GM19099 (cell line): Measurements from ENCODE around the gene NDUFA12.

Source experiments
- POLR2A ChIP-seq: IDR thresholded peaks from 3 replicates; pipeline ENCODE4 v1.6.1; 2011; ENCODE audit warnings: low read depth; ENCODE audit not compliant: insufficient read length; ENCODE audit errors: extremely low read depth

Gene NDUFA12

DNA sequence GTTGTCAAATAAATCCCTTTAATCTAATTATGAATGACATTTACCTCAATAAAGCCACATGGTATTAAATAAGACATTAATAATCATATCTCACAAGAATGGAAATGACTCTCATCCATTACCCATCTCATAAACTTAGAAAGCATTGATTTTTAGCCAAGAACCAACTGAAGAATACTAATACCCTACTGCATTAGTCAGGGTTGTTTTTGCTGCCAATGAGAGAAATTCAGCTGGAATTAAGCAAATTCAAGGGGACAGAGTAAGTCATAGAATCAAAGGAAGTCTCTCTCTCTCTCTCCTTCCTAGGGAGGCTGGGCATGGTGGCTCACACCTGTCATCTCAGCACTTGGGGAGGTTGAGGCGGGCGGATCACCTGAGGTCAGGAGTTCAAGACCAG, 41.6 kb downstream of the NDUFA12 start:
- no peak for TF ChIP-seq POLR2A

DNA sequence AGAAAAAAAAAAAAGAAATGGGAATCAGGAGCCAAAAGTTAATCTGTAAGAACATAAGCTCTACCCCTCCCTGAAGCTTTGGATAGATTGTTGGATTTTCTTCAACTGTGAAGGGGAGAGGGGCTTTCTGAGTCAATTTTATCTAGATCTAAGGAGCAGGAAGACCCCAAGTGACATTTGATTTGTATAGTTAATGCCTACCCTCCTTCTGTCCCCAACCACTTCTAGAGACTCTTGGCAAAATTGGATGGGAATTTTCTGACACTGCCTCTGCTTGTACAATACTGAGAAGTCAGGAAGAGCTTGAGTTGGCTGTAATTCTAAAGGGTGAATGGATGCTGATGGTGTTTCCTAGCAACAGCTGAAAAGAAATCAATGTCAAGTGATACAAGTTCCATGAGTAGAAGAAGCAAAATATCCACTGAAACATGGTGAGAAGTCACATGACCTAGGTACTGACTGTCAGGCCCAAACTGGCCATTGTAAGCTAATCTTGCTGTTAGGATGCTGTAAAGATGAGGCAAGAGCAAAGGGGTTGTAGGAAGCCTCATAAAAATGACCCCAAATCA, 42.2 kb downstream of the NDUFA12 start:
- no peak for TF ChIP-seq POLR2A

DNA sequence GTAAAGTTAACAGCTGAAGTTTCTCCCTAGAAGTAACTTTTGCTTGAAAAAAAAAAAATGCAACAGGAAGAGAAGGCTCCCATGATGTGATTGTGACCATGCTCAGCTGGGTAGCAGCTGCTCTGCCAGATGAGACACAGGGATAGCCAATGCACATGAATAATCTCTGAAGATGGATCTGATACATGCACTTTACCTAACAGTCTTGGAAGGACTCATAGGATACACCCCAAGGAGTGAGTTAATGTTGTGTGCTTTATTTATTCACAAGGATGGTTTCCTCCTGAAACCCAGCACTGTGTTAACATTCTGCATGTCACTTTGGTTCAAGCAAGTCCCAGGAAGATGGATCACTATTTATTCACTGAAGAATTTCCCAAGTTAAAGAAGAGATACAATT, 46.5 kb downstream of the NDUFA12 start:
- TF ChIP-seq POLR2A, result no peak

DNA sequence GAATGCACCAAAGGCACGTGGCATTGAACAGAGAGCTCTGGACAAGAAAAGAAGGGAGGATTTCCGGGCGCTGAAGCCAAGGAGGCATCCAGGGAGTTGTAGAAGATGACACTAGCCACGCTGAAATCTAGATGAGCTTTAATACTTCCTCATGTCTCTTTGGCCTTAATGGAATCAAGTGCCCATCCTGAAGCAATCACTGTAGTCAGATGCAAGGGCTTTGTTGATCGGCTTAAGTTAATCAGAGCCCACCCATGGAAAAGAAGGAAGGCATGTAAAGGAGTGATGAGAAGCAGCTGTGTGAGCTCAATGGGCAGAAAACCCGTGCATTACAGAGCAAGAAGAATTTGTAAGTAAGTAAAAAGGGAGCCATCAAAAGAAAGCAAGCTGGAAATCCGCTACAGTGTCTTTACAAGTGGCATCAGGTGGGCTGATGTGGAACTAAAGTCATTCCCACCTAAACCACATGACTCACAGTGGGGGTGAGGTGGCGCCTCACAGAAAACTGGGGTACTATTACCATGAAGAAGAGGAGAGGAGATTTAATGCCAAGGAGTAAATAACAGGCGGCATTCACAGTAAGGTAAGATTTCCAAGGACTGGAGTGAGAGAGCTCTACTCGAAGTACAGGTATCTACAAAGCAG, 48.4 kb downstream of the NDUFA12 start:
- no peak for TF ChIP-seq POLR2A

DNA sequence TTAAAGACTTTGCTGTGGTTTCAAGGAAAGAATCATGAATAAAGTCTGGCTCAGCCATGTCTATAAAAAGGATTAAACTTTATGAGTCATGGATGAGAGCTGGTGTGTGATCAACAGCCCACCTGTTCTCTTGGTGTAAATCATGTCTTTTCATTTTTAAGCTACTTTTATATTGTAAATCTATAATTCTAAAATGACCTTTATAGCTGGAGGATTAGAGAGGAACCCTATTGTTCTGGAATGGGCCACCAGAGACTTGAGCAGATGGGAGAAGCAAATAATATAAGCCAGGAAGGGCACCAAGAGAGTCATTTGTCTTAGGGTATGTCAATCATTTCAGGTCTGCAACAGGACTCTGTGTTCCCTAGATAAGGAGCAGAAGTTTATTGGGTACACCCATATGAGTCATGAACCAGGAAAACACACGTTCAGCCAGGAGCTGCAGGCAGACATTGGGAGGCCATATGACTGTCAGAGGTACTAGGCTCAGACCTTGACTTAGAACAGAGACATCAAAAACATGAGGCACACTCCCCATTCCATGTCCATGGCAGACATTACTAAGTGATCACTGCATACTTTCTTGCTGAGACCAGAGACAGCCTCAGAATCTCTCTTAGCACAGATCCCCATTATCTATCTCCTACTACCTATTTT, 49.3 kb downstream of the NDUFA12 start:
- no peak for TF ChIP-seq POLR2A

DNA sequence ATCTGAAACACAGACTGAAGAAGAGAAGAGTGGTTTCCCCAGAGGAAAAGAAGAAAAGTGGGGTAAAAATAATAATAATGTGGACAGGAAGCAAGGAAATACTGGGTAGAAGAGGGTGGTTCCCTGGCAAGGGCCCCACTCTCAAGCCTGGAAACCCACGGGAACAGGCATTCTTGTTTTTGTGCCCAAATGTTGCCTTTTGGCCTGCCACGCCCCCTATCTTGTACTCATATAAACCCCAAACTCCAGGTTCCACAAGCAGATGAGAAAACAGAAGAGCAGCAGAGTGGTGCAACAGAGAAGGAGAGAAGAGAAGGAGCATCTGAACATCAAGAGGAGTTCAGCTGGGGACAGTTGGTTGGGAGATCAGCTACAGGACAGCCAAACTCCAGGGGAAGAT, 51.2 kb downstream of the NDUFA12 start:
- TF ChIP-seq POLR2A, result no peak

DNA sequence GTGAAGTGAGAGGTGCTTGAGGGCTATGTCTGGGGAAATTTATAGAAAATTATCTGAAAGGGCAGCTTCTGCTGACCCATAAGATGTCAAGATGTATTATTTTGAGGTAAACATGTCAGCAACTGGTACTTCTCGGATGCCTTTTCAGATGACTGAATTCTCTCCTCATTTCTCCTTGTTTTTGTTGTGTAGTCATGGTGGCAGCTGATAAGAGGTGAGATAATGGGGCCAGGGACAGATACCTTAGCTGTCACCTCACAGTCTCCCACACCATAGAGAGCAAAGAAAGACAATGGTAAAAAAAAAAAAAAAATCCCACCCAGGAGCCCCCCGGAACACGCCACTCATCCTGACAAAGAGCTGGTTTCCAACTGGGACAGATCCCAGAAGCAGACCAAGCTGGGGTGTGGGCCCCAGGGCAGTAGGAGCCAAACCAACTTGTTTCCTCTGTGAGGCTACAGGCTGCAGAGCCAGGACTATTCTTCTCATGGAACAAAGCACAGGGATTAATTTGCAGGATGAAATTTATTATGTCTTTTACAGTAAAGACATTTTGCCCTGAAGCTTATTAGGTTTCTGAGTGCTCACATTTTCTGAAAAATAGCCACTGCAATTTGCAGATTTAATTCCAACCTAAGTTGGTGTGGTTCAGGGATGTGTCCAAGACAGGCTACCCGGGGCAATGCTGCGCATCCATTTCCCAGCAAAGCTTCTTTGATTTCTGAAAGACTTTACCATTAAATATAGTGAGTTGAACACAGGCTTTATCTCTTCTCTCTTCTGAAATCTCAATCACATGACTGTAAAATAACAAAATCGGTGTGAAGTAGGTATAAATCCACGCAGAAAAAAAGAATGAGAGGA, 52.2 kb downstream of the NDUFA12 start:
- TF ChIP-seq POLR2A, result no peak

DNA sequence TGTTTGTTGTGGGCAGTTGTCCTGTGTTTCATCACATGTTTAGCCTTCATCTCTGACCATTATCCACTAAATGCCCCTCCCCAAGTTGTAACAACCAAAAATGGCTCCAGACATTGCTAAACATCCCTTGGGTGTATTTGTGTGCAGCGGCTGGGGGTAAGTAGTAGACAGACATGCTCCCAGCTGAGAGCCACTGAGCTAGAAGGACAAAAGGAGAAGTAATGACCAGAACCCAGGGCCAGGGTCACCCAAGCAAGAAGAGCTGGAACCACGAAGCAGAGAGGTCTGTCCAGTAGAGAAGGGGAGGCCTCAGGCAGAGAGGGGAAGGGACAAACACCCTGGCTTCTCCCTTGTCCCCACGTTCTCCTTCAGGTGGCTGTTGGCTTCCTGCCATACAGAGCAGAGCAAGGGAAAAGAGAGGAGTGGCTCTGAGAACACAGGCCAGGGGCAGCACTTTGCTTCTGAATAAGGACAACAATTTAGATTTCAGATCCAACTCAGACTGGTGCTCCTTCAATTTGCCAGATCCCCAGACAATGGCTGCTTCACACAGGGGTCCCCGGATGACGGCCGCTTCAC, 55.2 kb downstream of the NDUFA12 start:
- TF ChIP-seq POLR2A, result no peak

DNA sequence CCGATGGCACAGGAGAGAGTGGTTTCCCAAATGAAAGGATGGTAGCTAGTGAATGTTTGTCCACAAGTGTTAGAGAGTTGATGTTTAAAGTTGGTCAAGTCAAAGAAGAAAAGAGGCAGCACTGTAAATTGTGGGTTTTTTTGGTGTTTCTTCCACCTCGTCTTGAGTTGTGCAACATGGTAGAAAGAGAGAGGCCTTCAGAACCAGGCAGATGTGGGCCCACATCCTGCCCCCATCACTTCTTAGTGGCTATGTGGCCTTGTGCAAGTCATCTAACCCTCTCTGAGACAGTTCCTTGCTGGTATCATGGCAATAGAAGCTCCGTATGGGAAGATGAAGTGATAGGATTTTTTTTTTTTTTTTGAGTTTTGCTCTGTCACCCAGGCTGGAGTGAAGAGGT, 60.8 kb downstream of the NDUFA12 start:
- no peak for TF ChIP-seq POLR2A

DNA sequence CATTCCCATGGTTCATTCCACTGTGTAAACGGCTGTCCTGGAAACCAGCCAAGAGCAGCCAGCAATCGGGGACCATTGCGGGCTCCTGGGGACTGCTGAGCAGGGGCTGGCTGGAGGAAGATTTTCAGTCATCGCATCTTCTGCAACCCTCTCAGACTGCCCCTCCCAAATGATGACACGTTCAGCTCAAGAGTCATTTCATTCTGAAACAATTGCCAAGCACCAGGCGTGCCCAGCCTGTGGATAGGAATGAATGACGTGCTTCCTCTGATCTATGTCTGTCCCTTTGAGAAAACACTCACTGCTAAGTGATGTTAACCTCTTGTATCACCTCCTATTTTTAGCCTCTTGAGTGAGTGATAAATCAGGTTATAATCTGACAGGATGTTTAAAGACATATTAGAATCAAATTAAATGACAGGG, 62.0 kb downstream of the NDUFA12 start:
- no peak for TF ChIP-seq POLR2A

DNA sequence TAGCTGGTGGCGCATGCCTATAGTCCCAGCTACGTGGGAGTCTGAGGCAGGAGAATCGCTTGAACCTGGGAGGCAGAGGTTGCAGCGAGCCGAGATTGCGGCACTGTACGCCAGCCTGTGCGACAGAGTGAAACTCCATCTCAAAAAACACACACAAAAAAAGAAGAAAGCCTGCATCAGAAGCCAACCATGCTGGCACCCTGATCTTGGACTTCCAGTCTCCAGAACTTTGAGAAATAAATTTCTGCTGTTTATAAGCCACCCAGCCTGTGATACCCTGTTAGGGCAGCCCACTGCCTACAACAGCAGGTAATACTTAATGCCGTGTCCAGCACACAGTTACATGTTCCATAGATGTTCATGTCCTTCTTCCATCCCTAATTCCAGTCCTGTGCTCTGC, 62.7 kb downstream of the NDUFA12 start:
- TF ChIP-seq POLR2A, result no peak

DNA sequence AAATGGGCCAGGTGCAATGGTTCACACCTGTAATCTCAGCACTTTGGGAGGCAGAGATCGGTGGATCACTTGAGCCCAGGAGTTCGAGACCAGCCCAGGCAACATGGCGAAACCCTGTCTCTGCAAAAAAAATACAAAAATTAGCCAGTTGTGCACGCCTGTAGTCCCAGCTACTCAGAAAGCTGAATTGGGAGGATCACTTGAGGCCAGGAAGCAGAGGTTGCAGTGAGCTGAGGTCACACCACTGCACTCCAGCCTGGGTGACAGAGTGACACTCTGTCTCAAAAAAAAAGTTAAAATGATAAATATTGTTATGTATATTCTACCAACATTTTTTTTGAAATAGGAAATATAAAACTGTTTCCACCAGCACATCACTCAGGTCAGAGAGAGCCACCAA, 64.9 kb downstream of the NDUFA12 start:
- TF ChIP-seq POLR2A, result no peak

DNA sequence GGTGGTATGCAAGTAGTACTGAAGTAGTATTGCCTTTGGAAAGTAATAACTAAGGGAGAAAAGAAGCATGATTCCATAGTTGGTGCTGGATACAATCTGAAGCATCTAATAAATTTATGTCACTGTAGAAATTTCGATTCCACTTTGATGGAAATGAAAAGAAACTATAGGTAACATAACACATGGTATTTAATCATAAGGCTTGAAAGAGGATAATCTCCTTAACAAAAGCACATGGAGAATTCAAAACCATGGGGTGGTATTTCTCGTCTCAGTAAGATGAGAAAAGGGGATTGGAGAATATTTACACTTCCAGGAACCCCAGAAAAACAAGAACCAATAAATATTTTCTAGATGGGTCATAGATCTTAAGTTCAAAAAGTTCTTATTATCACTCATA, 72.7 kb downstream of the NDUFA12 start:
- TF ChIP-seq POLR2A, result no peak

DNA sequence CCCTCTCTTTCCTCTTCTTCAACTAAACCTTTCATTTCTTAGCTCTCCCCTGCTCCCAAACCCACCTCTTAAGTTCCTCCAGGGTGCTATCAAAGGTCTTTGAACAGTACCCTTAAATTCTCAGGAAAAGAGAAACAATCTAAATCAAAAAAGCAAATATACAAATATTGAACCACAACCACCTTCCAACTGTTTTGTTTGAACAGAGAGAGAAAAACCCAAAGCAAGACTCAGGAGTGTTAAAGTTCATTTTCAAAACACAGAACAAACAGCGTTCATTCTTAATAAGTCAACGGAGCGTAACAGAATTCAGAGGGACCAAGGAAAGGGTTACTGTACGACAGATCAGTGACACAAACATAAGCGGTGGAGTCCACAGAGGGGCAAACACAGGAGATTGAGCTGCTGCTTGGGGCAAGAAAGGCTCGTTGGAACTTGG, 73.3 kb downstream of the NDUFA12 start:
- TF ChIP-seq POLR2A, result no peak

DNA sequence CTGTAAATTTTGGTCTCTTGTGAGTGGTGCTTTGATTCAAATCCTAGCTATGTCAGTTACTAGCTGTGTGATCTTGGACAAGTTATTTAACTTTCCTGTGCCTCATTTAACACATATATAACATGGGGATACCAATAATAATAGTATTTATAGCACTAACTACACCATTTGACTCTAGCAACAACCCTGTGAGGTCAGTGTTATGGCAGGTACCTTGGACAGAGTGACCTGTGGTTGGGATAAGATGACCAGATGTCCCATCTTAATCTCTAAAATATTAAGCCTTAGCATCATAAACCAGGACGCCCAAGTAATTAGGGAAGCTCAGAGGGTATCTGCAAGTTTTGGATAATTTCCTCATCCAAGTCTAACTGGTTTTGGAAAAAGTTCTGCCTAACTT, 73.7 kb downstream of the NDUFA12 start:
- no peak for TF ChIP-seq POLR2A

DNA sequence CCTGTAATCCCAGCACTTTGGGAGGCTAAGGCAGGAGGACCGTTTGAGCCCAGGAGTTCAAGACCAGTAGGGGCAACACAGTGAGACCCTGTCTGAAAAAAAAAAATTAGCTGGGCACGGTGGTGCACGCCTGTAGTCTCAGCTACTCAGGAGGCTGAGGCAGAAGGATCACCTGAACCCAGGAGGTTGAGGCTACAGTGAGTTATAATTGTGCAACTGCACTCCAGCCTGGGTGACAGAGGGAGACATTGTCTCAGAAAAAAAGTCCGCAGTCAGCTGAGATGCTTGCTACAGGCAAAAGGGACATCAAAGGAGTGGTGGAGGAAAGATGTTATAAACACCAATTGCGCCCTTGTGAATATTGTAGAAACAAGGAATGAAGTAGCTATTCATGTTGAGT, 77.8 kb downstream of the NDUFA12 start:
- no peak for TF ChIP-seq POLR2A

DNA sequence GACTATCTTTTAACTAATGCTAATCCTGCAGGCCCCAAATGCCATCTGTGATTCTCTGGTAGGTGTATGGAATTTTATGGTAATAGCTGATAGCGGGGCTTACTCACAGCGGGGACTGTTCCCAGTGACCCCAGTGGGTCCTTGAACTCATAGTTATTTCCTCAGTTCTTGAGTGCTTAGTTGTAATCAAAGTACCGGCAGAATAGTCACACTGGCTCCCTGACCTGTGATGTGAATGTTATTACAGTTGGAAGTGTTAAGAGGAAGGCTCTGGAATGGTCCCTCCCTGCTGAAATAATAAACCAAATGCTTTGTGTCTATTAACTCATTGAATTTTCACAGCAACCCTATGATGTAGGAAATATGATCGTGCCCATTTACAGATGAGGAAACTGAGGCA, 78.3 kb downstream of the NDUFA12 start:
- TF ChIP-seq POLR2A, result no peak
